Stomach (tissue), 9 donors: ENCODE measurements around the gene CBX8. TPM values are rescaled to one million over a fixed set of nuclear protein-coding genes. Genes with fewer than 3 reads are reported as not detected.

ENCODE experiments used
- DNase-seq, 2 donors: peaks; one replicate each; pipeline versions ENCODE4 v3.0.0 to v3.0.0-alpha.2; 2013 to 2019
- H3K27ac ChIP-seq, 5 donors: fragments of 200-600 bp in 4 of 5; sonication (generic) in 4 of 5; one replicate each; pipeline ENCODE4 v1.5.1; 2013 to 2019; ENCODE audit warnings: mild to moderate bottlenecking in 1 of 5, moderate library complexity in 1 of 5
- H3K27me3 ChIP-seq, 3 donors: fragments of 200-600 bp; sonication (generic); one replicate each; pipeline ENCODE4 v1.5.1; 2017 to 2019; ENCODE audit warnings: mixed run types in 1 of 3
- H3K36me3 ChIP-seq, 4 donors: fragments of 200-600 bp; sonication (generic); 1 replicate in 3 of 4; 2 replicates in 1 of 4; pipeline ENCODE4 v1.5.1; 2016 to 2019
- H3K4me1 ChIP-seq, 4 donors: fragments of 200-600 bp; sonication (generic); one replicate each; pipeline ENCODE4 v1.5.1; 2016 to 2019
- H3K4me3 ChIP-seq, 4 donors: fragments of 200-600 bp; sonication (generic) in 3 of 4; one replicate each; pipeline ENCODE4 v1.5.1; 2016 to 2019; ENCODE audit warnings: mild to moderate bottlenecking in 1 of 4
- H3K9me3 ChIP-seq, 4 donors: fragments of 200-600 bp; sonication (generic); one replicate each; pipeline ENCODE4 v1.5.1; 2016 to 2019
- EP300 ChIP-seq: sonication (generic); formaldehyde crosslinking; IDR thresholded peaks from one replicate; pipeline ENCODE4 v1.6.1; 2017; ENCODE audit warnings: antibody characterized with exemption
- POLR2A ChIP-seq, 4 donors: fragments of 450-650 bp; IDR thresholded peaks; one replicate each; pipeline ENCODE4 v1.6.1; 2016; ENCODE audit warnings: antibody characterized with exemption in 4 of 4, control low read depth in 2 of 4, mild to moderate bottlenecking in 1 of 4, moderate library complexity in 1 of 4
- POLR2AphosphoS5 ChIP-seq, 3 donors: sonication (generic); formaldehyde crosslinking; IDR thresholded peaks; one replicate each; pipeline ENCODE4 v1.6.1; 2016; ENCODE audit warnings: antibody characterized with exemption in 3 of 3
- WGBS, 5 donors: extraction: QIAGEN DNeasy Blood & Tissue Kit in 3 of 5; methylation state at CpG; one replicate each; pipeline versions ENCODE4 v1.1.5 to v1.1.7; 2013 to 2018; 5-methylcytosine and 5-hydroxymethylcytosine counted together
- intact Hi-C: fragments of 100-400 bp; cut with DNase I; formaldehyde crosslinking; loops from one replicate; pipeline ENCODE4 v1.15.1; 2023; ENCODE audit warnings: low total_unique reads
- polyA plus RNA-seq, 3 donors: library from polyadenylated mRNA; stranded (reverse); fragments of 200-250 nt; gene quantifications; one replicate each; pipeline ENCODE4 v1.2.3, GENCODE V29; 2013
- total RNA-seq, 5 donors: library from RNA; depleted of rRNA; stranded (reverse); fragments of >200 nt; gene quantifications; one replicate each; pipeline versions ENCODE4 v1.1.0 to v1.2.3, GENCODE V29; 2014 to 2016
- TF ChIP-seq, protein P1 (sequence below), 7 experiments: fragments of 450-650 bp in 4 of 7; fragments of 200-600 bp in 3 of 7; sonication (generic) in 3 of 7; IDR thresholded peaks; one replicate each; pipeline ENCODE4 v1.5.1; 2016 to 2019; ENCODE audit warnings: antibody characterized with exemption in 7 of 7, control low read depth in 2 of 7, mild to moderate bottlenecking in 1 of 7
- donor health status: healthy with polysubstance abuse.
- donor health status: Bipolar disorder and iron deficiency.
- donor health status: healthy.

CBX8 gene
- total and polyA plus RNA-seq, 8 donors: 0.76 to 140 (median 3.1) TPM; not detected in 2

GRCh38 chr17:79794659-79795511 lies 2.0 kb downstream of the CBX8 start:
- H3K27me3 ChIP-seq: peaks cover 49 to 81% (median 64%) of the 10 kb centered on the region in 3 donors
- H3K4me1 ChIP-seq: peaks cover 47 to 81% (median 67%) of the 10 kb centered on the region in 4 donors
- H3K36me3 ChIP-seq: peaks cover 0 to 9% (median 6%) of the 10 kb centered on the region in 4 donors
- DNase-seq: no peak
- intact Hi-C loops: loop anchor here (5.0 kb wide), 1 partner anchor 42 kb away; the partner anchor contains the start of gene CBX4
- H3K4me3 ChIP-seq: no peak overlapping the region
- no peaks in the 10 kb centered on the region for H3K9me3 ChIP-seq
- peak overlapping the region in 1 of 5 donors; percentile 71 for H3K27ac ChIP-seq
- TF ChIP-seq POLR2A (IDR thresholded peaks at IDR 0.05) (no peak), POLR2AphosphoS5 (IDR thresholded peaks at IDR 0.05) (no peak), EP300 (no peak)
- TF ChIP-seq, protein P1, sequence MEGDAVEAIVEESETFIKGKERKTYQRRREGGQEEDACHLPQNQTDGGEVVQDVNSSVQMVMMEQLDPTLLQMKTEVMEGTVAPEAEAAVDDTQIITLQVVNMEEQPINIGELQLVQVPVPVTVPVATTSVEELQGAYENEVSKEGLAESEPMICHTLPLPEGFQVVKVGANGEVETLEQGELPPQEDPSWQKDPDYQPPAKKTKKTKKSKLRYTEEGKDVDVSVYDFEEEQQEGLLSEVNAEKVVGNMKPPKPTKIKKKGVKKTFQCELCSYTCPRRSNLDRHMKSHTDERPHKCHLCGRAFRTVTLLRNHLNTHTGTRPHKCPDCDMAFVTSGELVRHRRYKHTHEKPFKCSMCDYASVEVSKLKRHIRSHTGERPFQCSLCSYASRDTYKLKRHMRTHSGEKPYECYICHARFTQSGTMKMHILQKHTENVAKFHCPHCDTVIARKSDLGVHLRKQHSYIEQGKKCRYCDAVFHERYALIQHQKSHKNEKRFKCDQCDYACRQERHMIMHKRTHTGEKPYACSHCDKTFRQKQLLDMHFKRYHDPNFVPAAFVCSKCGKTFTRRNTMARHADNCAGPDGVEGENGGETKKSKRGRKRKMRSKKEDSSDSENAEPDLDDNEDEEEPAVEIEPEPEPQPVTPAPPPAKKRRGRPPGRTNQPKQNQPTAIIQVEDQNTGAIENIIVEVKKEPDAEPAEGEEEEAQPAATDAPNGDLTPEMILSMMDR (IDR thresholded peaks at IDR 0.05): no peak
- WGBS, 5 donors: 87 to 95% (median 92%) methylated on average over 36 to 47 of the region's 47 CpGs

DNA sequence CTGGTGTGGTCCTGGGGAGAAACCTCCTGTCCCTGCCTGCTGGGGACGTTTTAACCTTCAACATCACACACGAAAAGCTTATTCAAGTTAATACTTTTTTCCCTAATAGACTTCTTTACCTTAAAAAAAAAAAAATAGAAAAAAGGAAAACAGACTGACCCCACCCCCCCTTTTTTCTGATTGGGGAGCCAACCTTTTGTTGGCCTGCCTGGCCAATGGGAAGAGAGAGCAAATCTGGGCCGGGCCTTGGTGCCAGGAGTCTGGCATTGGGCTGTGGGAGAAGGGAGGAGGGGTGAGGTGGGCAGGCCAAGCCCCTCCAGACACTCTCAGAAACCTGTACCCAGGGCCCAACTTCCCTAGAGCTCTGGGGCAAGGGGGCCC lies 3.0 kb downstream of the CBX8 start:
- Histone ChIP-seq H3K4me3 (no peak overlapping the region), H3K27ac (peak overlapping the region in 1 of 5 donors; percentile 71), H3K36me3 (peaks cover 0 to 9% (median 6%) of the 10 kb centered on the region in 4 donors), H3K27me3 (peaks cover 45 to 81% (median 64%) of the 10 kb centered on the region in 3 donors), H3K4me1 (peaks cover 44 to 77% (median 65%) of the 10 kb centered on the region in 4 donors), H3K9me3 (no peaks in the 10 kb centered on the region)
- intact Hi-C loops: no loop called here
- DNase-seq: peak in 1 of 2 donors; percentile 69
- TF ChIP-seq POLR2A (IDR thresholded peaks at IDR 0.05) (no peak), EP300 (no peak), POLR2AphosphoS5 (IDR thresholded peaks at IDR 0.05) (no peak)
- TF ChIP-seq, protein P1 (IDR thresholded peaks at IDR 0.05): no peak
- 73 to 88% (median 82%) methylated on average over 3 of the region's 3 CpGs for WGBS, 5 donors

DNA sequence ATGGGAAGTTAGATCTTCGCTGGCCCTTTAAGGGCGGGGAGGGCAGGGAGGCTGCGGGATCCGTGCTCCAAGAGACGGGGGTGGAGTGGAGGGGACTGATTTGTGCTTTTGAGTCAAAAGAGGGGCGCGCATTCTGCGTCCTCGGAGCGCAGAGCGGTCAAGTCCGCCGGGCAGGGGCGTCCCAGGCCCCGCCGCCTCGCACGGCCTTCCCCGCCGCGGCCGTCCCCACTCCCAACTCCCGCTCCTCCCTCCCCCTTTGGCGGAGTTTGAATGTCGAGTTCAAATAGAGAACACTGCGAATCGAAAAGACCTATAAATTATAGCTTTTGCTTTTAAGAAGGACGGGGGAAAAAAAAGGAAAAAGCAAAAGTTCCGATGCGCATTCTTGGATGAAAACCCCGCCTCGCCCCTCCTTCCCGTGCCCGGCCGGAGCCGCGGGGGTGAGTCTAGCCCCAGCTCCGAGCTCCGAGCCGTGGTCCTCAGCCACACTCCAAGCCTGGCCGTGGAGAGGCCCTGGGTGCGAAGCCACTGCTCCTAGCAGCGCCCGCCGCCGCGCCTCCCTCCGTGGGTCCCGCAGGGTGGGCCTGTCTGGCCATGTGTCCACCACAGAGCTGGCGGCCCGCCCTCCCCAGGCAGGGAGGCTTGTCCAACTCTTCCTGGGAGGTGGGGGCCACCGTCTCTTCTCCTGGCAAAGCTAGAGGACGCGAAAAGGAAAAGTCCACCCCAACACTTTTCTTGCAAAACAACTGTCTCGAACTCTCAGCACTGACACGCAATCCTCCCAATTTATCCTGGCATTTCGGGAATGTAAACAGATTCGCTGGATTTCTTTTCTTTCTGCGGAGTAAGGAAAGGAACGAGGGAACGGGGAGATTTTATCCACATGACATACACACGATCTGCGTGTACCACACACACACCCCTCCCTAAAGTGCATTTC lies 3.6 kb downstream of the CBX8 start:
- Histone ChIP-seq H3K27me3 (peaks cover 38 to 81% (median 59%) of the 10 kb centered on the region in 3 donors), H3K4me1 (peaks cover 37 to 70% (median 58%) of the 10 kb centered on the region in 4 donors), H3K27ac (peak overlapping the region in 3 of 5 donors; percentile 26 to 71 (median 47)), H3K4me3 (peak overlapping the region; percentile 18 to 27 (median 21)), H3K9me3 (no peaks in the 10 kb centered on the region), H3K36me3 (peaks cover 0 to 9% (median 6%) of the 10 kb centered on the region in 4 donors)
- intact Hi-C loops: no loop called here
- WGBS, 5 donors: 41 to 59% (median 52%) methylated on average over 41 to 63 of the region's 63 CpGs
- TF ChIP-seq, protein P1 (IDR thresholded peaks at IDR 0.05): no peak
- TF ChIP-seq EP300 (no peak), POLR2A (IDR thresholded peaks at IDR 0.05) (no peak), POLR2AphosphoS5 (IDR thresholded peaks at IDR 0.05) (no peak)
- peak in 1 of 2 donors; percentile 77 for DNase-seq
